Measurements from ENCODE around the gene CACNA2D4. TPM values are rescaled to one million over a fixed set of nuclear protein-coding genes. Genes with fewer than 3 reads are reported as not detected.

The CACNA2D4 gene
- total RNA-seq, 4 donors from 2014 or later: 0.25 to 3.1 (median 0.68) TPM

GRCh38 chr12:1886396-1887008 lies 31.9 kb downstream of the CACNA2D4 start:
- no peak overlapping the region for H3K4me3 ChIP-seq
- H3K4me1 ChIP-seq: no peaks in the 10 kb centered on the region
- H3K27me3 ChIP-seq: no peaks in the 10 kb centered on the region
- intact Hi-C loops (cut with DNase I; ENCODE audit: low total_unique reads): no loop called here
- in situ Hi-C loops (cut with MboI; ENCODE audit: low sequenced_read_pairs in 4 of 4): no loop called here
- no peaks in the 10 kb centered on the region for H3K9me3 ChIP-seq
- H3K27ac ChIP-seq: no peak overlapping the region
- TF ChIP-seq CTCF (IDR thresholded peaks at IDR 0.05 in 4 of 5, conservative IDR thresholded peaks at IDR 0.05 in 1 of 5) (no peak), POLR2A (IDR thresholded peaks at IDR 0.05) (no peak)
- ATAC-seq: no peak
- no peak for DNase-seq
- H3K36me3 ChIP-seq: no peaks in the 10 kb centered on the region

- TF ChIP-seq CTCF (IDR thresholded peaks at IDR 0.05 in 4 of 5, conservative IDR thresholded peaks at IDR 0.05 in 1 of 5) (no peak), POLR2A (IDR thresholded peaks at IDR 0.05) (no peak)
- in situ Hi-C loops (cut with MboI; ENCODE audit: low sequenced_read_pairs in 4 of 4): no loop called here
- ATAC-seq: no peak
These were observed 32.7 kb downstream of the CACNA2D4 start for GRCh38 chr12:1885599-1886245.

GRCh38 chr12:1885082-1885596 lies 33.3 kb downstream of the CACNA2D4 start:
- DNase-seq: no peak
- no peaks in the 10 kb centered on the region for H3K27me3 ChIP-seq
- TF ChIP-seq CTCF (IDR thresholded peaks at IDR 0.05 in 4 of 5, conservative IDR thresholded peaks at IDR 0.05 in 1 of 5): no peak
- TF ChIP-seq POLR2A (IDR thresholded peaks at IDR 0.05): no peak
- no peaks in the 10 kb centered on the region for H3K9me3 ChIP-seq
- intact Hi-C loops (cut with DNase I; ENCODE audit: low total_unique reads): no loop called here
- in situ Hi-C loops (cut with MboI; ENCODE audit: low sequenced_read_pairs in 4 of 4): no loop called here
- no peaks in the 10 kb centered on the region for H3K36me3 ChIP-seq
- ATAC-seq: no peak
- no peak overlapping the region for H3K4me3 ChIP-seq
- no peak overlapping the region for H3K27ac ChIP-seq
- no peaks in the 10 kb centered on the region for H3K4me1 ChIP-seq

More at GRCh38 chr12:1885599-1886245, 32.7 kb downstream of the CACNA2D4 start:
- Histone ChIP-seq H3K9me3 (no peaks in the 10 kb centered on the region), H3K27me3 (no peaks in the 10 kb centered on the region), H3K27ac (no peak overlapping the region), H3K4me1 (no peaks in the 10 kb centered on the region), H3K4me3 (no peak overlapping the region), H3K36me3 (no peaks in the 10 kb centered on the region)
- no peak for DNase-seq
- intact Hi-C loops (cut with DNase I; ENCODE audit: low total_unique reads): no loop called here

GRCh38 chr12:1884651-1885050 lies 33.8 kb downstream of the CACNA2D4 start:
- H3K4me3 ChIP-seq: no peak overlapping the region
- no peak overlapping the region for H3K27ac ChIP-seq
- in situ Hi-C loops (cut with MboI; ENCODE audit: low sequenced_read_pairs in 4 of 4) (no loop called here), intact Hi-C loops (cut with DNase I; ENCODE audit: low total_unique reads) (no loop called here)
- H3K36me3 ChIP-seq: no peaks in the 10 kb centered on the region
- no peak for TF ChIP-seq POLR2A (IDR thresholded peaks at IDR 0.05)
- TF ChIP-seq CTCF (IDR thresholded peaks at IDR 0.05 in 4 of 5, conservative IDR thresholded peaks at IDR 0.05 in 1 of 5): no peak
- no peaks in the 10 kb centered on the region for H3K27me3 ChIP-seq
- H3K9me3 ChIP-seq: no peaks in the 10 kb centered on the region
- DNase-seq: no peak
- H3K4me1 ChIP-seq: no peaks in the 10 kb centered on the region
- no peak for ATAC-seq
